K562 (cell line): ENCODE measurements around the gene UGT2A2. TPM values are rescaled to one million over a fixed set of nuclear protein-coding genes. Genes with fewer than 3 reads are reported as not detected.

Experiments used
- ZKSCAN3 ChIP-seq: fragments of 250-450 bp; sonication (Bioruptor Pico); IDR thresholded peaks from 2 replicates; pipeline ENCODE4 v1.4.0; 2020
- polyA plus RNA-seq, 8 experiments: library from polyadenylated mRNA; depleted of rRNA in 4 of 8; stranded (reverse) in 5 of 8; unstranded in 3 of 8; fragments of >200 nt; fragmentation: Nextera tagmentation in 2 of 8; fragmentation: Illumina TruSeq in 1 of 8; extraction: Ambion mirVana in 2 of 8; extraction: Trizol in 1 of 8; gene quantifications; 2 replicates each; pipeline versions ENCODE4 v1.2.1 to v1.2.3, GENCODE V29; 2011 to 2014; ENCODE audit warnings: inconsistent platforms in 1 of 8, missing spikeins in 1 of 8
- total RNA-seq, 7 experiments: library from RNA; depleted of rRNA in 6 of 7; stranded (reverse); fragments of >200 nt in 6 of 7; fragmentation: Illumina TruSeq in 2 of 7; extraction: Trizol in 2 of 7; gene quantifications; 2 replicates each; pipeline versions ENCODE4 v1.2.1 to v1.2.3, GENCODE V29; 2011 to 2021; ENCODE audit warnings: low replicate concordance in 1 of 7
- TF ChIP-seq, protein P1 (sequence below), 2 experiments: fragments of 450-650 bp; formaldehyde crosslinking in 1 of 2; IDR thresholded peaks; 2 replicates each; pipeline versions ENCODE4 v1.4.0 to v1.6.1; 2014 to 2020; ENCODE audit warnings: mild to moderate bottlenecking in 2 of 2, borderline replicate concordance in 1 of 2, low read depth in 1 of 2
- TF ChIP-seq, protein P2 (sequence below): fragments of 450-650 bp; formaldehyde crosslinking; IDR thresholded peaks from 2 replicates; pipeline ENCODE4 v1.4.0; 2020; ENCODE audit warnings: mild to moderate bottlenecking

UGT2A2 gene
- total and polyA plus RNA-seq, 9 of the 15 experiments (the other 6 are each of a cell fraction or from before 2014, with no cell fraction given), result not detected

DNA sequence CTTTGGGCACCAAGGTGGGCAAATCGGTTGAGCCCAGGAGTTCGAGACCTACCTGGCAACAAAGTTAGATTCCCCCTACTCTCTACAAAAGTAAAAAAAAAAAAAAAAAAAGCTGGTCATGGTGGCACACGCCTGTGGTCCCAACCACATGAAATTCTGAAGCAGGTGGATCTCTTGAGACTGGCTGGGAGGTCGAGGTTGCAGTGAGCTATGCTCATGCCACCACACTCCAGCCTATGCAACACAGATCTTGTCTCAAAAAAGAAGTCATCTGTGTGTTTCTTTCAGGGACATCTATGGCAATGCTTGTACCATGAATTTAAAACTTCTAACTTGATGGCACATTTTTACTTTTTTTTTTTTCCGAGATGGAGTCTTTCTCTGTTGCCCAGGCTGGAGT is 55.3 kb downstream of the UGT2A2 start (continued):
- TF ChIP-seq, protein P1, sequence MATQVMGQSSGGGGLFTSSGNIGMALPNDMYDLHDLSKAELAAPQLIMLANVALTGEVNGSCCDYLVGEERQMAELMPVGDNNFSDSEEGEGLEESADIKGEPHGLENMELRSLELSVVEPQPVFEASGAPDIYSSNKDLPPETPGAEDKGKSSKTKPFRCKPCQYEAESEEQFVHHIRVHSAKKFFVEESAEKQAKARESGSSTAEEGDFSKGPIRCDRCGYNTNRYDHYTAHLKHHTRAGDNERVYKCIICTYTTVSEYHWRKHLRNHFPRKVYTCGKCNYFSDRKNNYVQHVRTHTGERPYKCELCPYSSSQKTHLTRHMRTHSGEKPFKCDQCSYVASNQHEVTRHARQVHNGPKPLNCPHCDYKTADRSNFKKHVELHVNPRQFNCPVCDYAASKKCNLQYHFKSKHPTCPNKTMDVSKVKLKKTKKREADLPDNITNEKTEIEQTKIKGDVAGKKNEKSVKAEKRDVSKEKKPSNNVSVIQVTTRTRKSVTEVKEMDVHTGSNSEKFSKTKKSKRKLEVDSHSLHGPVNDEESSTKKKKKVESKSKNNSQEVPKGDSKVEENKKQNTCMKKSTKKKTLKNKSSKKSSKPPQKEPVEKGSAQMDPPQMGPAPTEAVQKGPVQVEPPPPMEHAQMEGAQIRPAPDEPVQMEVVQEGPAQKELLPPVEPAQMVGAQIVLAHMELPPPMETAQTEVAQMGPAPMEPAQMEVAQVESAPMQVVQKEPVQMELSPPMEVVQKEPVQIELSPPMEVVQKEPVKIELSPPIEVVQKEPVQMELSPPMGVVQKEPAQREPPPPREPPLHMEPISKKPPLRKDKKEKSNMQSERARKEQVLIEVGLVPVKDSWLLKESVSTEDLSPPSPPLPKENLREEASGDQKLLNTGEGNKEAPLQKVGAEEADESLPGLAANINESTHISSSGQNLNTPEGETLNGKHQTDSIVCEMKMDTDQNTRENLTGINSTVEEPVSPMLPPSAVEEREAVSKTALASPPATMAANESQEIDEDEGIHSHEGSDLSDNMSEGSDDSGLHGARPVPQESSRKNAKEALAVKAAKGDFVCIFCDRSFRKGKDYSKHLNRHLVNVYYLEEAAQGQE (IDR thresholded peaks at IDR 0.05; ENCODE audit: borderline replicate concordance), result no peak
- TF ChIP-seq, protein P1 (CRISPR knock-in tag; IDR thresholded peaks at IDR 0.05; ENCODE audit: low read depth), result no peak
- TF ChIP-seq, protein P2, sequence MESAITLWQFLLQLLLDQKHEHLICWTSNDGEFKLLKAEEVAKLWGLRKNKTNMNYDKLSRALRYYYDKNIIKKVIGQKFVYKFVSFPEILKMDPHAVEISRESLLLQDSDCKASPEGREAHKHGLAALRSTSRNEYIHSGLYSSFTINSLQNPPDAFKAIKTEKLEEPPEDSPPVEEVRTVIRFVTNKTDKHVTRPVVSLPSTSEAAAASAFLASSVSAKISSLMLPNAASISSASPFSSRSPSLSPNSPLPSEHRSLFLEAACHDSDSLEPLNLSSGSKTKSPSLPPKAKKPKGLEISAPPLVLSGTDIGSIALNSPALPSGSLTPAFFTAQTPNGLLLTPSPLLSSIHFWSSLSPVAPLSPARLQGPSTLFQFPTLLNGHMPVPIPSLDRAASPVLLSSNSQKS, result no peak
- no peak for TF ChIP-seq ZKSCAN3 (CRISPR knock-in tag)
